ENCODE data around the gene UNKL.

UNKL gene

DNA sequence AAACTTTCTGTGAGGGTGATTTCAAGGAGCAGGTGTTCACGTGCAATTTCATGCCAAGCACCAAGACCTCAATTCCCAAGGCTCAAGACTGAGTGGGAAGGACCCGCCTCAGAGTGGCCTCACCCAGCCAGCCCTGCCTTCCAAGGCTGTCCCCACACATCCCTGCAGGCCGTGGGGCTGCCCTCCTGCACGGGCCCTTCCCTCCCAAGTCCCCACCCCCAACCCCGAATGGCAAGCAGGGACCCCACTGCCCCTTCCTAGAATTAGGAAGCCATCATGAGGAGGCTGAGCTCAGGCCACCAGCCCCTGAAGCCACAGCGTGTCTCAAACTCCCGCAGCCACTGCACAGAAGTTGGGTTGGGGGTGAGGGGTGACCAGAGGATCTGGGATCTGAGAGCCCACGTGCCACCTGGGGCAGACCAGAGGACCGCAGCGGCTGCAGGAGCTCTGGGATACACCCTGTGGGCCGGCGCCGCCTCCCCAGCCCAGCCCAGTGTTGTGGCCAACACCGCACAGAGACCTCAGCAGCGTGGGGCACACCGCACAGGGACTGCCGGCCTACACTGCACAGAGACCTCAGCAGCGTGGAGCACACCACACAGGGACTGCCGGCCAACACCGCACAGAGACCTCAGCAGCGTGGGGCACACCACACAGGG is 42.1 kb downstream of the UNKL start:
- DNase-seq = no peak

DNA sequence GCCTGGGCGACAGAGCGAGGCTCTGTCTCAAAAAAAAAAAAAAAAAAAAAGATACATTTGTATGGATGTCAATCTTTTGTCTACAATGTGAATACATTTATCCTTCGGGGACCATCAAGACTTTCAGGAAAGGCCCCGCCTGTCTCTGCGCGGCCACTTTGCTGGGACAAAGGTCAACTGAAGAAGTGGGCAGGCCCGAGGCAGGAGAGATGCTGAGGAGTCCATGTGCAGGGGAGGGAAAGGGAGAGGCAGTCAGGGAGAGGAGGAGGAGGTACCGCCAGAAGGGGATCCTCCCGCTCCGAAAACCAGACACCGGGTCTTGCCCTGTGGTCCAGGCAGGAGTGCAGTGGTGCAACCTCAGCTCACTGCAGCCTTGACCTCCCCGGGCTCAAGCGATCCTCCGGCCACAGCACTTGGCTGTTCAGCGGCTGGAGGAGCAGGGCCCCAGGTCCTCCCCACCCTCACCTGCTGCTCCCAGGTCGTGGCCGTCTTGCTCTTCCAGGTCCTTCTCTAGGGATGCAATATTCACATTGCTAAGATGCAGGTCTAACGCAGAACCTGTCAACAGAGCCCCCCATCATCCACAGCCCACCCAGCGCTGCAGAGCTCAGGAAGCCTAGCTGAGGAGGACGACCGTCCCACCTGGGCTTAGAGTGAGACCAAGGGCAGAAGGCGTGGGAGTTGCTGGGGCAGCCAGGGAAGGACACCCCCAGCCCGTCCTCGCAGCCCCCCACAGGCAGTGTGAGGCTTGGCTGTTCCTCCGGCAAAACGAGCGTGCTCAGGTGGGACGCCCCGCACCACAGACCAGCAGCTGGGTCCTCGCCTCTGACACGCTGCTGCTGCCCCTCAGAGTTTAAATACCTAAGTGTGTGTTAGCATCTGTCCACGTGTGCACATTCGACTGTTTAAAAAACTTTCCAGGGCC is 43.2 kb downstream of the UNKL start:
- no peak for DNase-seq

DNA sequence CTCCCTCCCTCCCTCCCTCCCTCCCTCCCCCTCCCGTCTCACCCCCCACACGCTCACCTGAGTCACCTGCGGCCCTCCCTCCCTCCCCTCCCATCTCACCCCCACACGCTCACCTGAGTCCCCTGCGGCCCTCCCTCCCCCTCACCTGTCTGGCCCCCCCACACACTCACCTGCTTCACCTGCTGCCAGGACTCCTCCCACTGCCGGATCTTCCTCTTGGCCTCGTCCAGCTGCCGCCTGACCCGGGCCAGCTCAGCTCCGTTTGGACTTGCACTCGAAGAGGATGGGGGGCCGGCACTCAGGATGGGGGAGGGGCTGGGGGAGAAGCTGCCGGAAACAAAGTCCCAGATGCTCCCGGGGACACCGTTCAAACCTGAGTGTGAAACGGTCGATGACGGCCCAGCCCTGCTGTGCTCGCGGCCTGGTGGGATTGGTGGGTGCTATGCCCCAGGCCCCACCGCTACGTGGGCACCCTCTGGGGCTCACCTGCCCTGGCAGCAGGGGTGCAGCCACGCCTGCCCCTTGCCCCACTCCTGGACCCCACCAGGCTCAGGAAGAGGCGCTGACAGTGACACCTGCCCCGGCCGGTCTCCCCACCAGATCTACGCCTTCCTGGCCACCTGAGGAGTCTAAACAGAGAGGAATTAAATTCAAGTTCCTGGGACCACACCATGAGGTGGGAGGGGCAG is 46.9 kb downstream of the UNKL start:
- DNase-seq = no peak

DNA sequence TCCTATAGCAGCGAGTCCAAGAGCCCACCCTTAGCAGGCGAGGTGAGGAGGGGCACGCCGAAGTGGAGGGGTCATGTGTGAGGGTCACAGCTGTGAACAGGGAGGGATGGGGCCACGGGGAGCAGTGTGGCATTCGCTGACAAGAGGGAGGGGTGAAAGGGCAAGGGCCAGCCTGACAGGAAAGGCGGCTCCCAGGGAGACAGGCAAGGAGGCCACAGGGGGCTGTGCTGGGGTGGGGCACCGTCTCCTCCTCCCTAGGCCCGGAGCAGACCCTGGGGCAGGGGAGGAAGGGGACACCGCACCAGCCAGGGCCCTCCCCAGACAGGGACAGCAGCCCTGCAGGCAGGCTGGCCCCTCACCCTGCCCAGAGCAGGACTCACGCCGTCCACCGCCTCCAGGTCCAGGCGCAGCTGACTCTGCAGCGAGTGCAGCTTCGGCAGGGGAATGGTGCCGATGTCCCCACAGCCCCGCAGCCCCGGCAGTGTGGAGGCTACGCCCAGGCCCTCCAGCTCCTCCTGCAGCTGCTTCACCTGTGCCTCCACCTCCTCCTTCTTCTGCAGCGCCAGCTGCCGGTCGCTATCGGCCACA is 47.7 kb downstream of the UNKL start:
- DNase-seq = no peak

DNA sequence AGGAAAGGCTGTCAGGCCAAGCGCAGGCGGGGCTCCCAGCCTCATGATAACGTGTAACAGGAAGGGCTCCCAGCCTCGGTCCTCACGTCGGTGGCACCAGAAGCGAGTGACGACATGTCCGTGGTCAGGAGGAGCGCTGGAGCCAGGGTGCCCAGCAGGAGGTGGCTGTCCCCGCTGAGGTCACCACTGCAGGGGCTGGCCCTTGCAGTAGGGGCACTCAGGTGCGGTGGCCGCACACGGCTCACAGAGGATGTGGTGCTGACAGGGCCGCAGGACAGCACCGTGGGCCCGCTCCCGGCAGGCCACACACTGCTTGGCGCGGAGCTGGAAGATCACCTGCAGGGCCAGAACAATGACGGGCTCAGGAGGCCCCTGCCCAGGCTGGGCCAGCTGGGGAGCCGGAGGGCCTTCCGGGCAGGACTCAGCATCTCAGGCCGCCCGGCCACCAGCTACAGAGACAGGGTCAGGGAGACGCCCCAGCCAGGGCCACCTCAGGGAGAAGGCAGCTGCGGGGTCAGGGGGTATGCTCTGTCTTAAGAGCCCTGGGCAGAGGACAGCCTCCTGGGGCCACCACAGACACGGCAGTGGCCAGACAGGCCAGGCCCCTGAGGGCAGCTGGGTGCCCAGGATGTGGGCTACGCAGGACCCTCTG is 48.3 kb downstream of the UNKL start:
- no peak for DNase-seq

DNA sequence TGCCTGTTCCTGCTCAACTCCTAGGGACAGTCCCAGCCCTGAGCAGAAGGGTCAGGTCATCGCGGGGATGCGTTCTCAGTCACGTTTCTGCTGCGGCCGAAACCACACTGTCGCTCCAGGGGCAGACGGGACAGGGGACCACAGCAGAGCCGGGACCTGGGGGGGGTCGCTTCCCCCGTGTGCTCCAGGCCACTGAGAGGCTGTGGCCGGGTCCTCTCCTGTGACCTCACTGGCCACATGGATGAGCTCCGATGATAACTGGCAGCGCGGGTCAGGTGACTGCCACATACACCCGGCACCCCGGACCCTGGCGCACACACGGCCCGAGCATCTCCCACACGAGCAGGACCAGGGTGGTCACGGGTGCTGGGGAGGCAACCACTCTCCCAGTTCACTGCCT is 50.0 kb downstream of the UNKL start:
- DNase-seq = no peak

DNA sequence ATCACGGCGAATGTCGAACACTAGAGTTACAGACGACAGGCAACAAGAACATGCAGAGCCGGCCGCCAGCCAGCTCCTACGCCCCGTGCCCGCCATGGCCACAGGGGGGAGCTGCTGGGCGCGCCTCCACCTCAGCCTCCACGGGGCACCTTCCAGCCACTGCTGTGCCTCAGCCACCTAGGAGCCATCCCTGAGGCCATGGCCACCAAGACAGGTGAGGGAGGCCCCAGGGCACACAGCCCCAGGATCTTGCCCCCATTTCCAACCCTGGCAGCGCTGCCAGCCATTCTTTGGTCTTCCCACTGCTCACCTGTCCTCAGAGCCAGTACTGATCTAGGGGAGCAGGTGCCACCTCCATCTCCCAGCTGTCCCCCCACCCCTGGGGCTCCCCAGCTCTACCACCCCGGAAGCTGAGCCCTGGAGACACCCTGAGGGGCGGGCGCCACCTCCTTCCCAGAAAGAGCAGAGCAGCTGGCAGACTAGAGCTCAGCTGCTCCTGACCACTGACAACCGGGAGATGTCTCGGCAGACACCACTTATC is 50.9 kb downstream of the UNKL start:
- peak; percentile 58 for DNase-seq

DNA sequence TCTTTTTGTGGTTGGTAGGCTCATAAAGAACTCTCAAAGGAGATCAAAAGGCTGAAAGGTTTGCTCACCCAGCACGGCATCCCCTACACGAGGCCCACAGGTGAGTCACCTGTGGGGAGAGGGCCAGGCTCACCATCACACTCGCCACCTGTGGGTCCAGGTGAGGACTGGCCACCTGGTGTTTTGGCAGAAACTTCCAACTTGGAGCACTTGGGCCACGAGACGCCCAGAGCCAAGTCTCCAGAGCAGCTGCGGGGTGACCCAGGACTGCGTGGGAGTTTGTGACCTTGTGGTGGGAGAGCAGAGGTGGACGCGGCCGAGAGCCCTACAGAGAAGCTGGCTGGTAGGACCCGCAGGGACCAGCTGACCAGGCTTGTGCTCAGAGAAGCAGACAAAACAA is 51.7 kb downstream of the UNKL start:
- DNase-seq = no peak

DNA sequence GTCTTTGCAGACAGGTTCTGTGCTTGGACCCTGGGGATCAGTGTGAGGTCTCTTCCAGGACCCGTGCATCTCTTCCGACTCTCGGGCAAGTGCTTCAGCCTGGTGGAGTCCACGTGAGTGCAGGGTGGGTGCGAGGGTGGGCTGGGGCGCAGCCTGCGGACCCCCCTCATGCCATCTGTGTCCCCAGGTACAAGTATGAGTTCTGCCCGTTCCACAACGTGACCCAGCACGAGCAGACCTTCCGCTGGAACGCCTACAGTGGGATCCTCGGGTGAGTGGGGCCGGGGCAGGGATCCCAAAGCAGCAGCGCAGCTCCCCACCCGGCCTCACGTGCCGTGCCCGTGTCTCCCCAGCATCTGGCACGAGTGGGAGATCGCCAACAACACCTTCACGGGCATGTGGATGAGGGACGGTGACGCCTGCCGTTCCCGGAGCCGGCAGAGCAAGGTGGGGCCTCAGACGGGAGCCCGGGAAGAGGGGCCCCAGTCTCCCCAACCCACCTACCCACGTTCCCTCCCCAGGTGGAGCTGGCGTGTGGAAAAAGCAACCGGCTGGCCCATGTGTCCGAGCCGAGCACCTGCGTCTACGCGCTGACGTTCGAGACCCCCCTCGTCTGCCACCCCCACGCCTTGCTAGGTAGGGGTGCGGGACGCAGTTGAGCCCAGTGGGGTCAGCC is 52.7 kb downstream of the UNKL start:
- no peak for DNase-seq

DNA sequence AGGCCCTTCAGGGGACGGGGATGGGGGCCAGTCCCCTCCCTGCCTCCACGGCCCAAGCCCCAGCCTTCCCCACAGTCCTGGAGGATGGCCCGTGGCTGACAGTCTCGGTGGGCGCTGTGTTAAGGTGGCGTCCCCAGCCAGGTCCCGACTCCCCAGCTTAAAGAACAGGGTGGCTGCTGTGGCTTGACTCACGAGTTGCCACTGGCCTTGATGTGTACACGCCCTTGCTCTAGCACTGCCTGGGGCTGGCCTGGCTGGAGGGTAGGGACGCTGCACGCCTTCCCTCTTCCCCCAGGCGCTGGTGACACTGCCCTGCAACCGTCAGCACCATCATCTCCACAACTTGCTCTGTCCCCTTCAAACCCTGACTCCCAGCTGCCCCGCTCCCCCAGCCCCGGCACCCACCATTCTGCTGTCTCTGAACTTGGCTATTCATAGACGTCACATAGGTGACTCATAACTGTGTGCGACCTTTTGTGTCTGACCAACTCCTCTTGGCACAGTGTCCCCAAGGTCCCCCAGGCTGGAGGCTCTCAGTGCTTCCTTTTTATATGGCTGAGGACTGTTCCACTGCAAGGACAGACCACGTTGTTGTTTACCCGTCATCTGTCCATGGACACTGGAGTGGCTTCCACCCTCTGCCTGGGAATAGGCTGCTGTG is 56.5 kb downstream of the UNKL start:
- DNase-seq = no peak

DNA sequence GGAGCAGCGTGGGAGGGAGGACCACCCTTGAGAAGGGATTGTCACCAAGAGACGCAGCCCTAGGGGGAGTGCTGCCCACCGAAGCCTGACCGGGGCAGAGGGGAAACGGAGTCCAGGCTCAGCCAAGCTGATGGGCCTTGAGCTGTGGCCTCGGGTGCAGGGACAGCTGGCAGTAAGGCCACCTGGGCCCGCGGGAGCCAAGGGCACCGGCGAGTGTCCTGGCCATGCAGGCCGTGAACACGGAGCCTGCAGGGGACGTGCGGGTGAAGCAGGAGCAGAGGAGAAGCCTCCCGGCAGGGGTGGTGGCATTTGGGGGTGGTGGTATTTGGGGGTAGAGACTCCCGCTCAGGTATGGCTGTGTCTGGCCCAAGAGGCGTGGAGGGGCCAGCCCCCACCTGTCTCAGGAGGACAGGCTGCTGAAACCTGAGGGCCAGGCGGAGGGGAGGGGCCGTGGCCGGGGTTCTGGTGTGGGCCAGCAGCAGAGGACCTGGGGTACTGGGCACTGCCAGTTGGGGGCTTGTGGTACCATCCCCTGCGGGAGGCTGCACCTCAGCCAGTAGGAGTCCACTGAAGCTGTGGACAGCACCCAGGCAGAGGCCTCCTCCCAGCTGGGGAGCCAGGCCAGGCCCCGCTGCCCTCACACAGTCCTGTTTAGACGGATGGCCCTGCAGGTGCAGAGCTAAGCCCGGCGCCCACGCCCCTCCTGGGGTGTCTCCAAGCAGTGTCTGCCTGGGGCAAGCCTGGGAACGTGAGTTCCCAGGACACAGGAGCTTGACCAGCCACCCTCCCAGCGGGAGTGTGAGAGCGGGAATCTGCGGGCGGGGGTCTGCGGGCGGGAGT is 58.2 kb downstream of the UNKL start:
- DNase-seq = no peak

DNA sequence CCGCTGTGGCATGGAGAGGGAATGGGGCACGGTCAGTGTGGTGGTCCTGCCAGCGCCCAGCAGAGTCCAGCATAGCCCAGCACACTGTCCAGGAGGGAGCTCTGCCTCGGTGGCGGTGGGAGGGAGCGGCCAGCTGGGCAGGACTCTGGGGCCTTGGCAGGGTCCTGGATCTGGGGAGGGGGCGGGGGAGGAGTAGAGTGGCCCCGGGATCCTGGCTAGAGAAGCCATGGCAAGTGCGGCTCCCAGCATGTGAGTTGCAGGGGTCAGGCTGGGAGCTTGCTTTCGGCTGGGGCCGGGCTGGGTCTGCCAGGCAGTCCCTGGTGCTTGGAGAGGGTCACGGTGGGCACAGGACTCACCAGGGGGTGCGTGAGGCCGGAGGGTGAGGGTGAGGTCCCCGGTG is 58.9 kb downstream of the UNKL start:
- DNase-seq = no peak

DNA sequence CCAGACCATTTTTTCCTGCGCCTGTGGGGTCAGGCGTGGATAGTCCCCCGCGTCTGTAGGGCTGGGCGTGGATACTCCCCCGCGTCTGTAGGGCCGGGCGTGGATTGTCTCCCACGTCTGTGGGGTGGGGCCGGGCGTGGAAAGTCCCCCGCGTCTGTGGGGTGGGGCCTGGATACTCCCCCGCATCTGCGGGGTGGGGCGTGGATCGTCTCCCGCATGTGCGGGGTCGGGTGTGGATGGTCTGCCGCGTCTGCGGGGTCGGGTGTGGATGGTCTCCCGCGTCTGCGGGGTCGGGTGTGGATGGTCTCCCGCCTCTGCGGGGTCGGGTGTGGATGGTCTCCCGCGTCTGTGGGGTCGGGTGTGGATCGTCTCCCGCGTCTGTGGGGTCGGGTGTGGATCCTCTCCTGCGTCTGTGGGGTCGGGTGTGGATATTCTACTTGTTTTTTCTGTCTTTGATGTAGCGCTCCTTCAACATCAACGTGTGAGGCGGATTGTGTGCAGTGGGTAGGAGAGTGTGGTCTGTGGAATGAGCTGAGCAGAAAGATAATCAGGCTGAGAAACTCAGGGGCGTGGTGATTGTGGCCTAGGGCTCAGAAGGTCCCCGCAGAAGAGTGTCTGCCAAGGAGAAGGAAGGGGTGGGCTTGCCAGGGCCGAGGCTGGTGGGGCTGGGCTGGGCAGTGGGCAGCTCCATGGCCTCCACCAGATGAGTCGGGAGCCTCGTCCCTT is 59.5 kb downstream of the UNKL start:
- DNase-seq = no peak

DNA sequence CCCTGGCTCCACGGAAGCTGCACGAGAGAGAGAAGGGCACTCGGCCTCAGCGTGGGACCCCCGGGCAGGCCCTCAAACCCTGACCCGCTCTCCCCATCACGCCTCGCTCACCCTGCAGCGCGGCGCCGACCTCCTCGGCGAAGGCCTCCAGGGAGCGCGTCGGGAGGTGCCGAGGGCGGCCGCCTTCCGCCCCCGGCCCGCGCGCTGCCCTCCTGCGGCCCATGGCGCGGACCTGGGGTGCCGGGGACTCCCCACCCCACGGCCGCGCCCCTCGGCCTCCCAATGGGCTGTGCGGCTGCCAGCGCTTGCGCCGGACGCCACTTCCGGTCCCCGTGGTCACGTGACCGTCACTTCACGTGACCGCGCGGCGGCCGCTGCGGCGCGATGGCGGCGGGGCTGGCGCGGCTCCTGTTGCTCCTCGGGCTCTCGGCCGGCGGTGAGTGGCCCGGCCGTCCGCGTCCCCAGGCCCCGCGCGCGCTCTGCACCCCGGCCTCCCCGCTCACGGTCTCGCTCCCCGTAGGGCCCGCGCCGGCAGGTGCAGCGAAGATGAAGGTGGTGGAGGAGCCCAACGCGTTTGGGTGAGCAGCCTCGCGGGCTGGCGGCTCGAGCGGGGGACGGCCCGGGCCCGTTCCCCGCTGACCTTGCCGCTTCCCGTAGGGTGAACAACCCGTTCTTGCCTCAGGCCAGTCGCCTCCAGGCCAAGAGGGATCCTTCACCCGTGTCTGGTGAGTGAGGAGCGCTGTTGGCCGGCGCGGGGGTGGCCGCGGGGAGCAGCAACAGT is 62.7 kb downstream of the UNKL start, which contains the start of the genes GNPTG and TSR3:
Gene GNPTG, plus strand, starts transcription at position 350 of the 781 bp plus-strand sequence. Its CDS starts 35 bp downstream, at position 385.
Gene TSR3, minus strand, starts transcription at position 297 of the 781 bp plus-strand sequence. Its CDS starts 74 bp downstream, at position 223.
- peak; percentile 76 for DNase-seq

DNA sequence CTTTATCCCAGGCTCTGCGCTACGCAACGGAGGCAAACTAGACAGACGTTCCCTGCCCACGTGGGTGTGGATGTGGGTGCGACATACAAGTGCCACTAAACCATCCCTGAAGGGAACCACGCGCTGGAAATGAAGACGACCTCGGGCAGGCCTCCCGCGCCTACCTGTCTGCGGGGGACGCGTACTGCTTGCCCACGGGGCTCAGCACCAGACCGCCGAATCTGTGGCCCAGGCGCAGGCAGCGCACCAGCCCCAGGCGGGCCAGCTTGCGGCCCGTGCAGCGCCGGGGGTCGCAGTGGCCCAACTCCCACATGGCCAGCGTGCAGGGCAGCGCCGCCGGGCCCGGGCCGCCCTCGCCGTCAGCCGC is 63.3 kb downstream of the UNKL start:
- no peak for DNase-seq

DNA sequence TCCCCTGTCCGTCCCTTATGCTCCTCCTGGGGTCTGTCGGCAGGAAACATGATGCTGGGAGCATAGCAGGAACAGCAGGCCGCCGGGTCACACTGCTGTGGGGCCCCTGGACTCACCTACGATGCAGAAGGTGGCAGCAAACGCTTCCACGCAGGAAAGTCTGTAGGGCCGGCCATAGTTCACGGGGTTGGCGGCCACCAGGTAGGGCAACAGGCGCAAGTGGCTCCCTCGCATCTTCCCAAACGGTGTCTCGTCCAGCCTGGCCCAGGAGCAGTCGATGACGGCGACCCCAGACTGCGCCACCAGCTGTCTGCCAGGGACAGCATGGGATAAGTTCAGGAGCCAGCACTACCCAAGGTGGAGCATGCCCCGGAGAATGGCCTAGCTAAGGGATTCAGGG is 63.8 kb downstream of the UNKL start:
- no peak for DNase-seq

DNA sequence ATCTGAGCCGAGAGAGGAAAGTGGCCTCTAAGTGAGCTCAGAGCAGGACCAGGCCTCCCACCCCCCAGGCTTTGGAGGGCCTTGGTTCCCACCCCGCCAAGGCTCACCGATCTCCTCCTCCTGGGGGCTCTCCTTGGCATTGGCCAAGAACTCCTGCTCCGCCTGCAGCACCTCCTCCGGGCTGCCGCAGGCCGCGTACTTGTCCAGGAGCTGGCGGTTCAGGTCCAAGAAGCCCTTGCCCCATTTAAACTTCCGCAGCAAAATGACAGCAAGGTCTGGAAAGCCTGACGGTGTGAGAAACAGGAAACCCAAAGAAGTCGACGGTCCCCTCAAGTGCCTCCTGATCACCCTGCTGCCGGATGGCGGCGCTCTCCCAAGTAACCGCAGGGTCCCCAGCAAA is 64.6 kb downstream of the UNKL start:
- DNase-seq = no peak

DNA sequence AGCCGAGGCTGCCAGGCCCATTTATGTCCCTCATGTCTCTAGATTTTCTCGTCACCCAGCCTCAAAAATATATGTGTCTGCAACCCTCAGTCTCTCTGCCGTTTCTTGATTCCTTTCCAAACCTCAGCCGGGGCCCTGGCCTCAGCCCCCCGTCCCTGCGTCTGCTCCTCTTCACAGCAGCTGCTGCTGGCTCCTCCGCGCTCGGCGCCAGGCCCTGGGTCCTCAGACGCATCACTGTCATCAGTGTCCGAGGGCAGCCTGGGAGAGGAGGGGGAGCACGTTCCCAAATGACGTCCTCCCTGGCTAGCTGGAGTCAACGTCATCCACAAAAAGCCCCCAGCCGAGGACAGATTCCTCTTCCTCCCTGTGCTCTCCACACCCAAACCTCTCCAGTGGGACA is 65.2 kb downstream of the UNKL start:
- no peak for DNase-seq

DNA sequence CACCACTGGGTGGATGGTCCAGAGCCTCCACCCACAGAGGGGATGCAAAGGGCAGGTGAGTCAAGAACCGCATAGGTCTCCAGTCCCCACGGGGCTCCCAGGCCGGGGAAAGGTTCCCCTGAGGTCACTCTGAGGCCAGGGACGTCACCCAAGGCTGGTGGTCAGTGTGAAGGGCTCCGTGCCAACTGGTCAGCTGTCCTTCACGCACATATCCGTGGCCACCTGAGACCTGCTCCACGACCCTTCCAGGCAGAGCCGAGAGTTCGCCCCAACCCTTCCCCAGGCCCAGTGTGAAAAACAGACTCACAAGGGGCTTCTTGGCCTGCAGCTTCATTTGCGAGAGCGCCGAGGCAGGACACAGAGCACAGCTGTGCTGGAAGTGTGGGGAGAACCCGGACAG is 65.6 kb downstream of the UNKL start:
- DNase-seq = no peak
